ENCODE measurements around the gene CDC27. TPM values are rescaled to one million over a fixed set of nuclear protein-coding genes. Genes with fewer than 3 reads are reported as not detected.
A peak's percentile ranks its signal among the peaks of the same experiment; 100 is the strongest.
"Not testable (repeated sequence)": the region's sequence is repeated elsewhere in the genome, so short reads cannot be mapped to it uniquely, and the experiment has no call there.

The CDC27 gene
- total RNA-seq, 1 donor from 2014 or later = 93.2 TPM

DNA sequence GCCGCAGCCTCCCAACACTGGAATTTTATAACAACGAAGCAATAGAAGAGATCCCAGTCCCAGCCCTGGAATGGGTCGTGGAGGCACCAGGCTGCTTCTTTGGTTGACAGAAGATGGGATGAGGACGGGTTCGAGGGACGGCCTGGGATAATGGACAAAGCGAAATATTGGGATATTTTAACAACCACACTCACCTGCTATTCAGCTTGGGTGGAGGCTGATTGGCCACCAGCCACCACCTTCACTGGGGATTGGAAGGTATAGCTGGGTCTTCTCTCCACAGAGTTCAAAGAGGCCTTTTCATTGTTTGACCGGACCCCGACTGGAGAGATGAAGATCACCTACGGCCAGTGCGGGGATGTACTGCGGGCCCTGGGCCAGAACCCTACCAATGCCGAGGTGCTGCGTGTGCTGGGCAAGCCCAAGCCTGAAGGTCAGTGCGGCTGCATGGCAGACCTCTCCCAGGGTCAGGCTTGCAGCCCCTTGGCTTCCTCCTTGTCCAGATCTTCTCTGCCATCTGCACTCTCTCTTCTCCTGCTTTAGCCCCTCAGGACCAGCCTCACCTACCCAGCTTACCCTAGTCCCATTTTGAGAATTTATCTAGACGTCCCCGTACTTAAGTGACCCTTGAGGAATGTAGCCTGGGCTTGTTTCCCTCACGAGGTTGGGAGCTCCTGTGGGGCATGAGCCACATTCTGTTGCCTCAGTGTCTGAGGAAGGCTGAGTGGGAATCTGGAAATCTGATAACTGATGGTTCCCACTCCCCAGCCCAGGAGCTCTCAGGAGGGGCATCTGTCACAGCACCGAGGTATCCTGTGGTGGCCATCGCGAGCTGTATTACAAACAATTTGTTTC is 30.8 kb upstream of the CDC27 start:
- DNase-seq (ENCODE audit: low read depth) = no peak

DNA sequence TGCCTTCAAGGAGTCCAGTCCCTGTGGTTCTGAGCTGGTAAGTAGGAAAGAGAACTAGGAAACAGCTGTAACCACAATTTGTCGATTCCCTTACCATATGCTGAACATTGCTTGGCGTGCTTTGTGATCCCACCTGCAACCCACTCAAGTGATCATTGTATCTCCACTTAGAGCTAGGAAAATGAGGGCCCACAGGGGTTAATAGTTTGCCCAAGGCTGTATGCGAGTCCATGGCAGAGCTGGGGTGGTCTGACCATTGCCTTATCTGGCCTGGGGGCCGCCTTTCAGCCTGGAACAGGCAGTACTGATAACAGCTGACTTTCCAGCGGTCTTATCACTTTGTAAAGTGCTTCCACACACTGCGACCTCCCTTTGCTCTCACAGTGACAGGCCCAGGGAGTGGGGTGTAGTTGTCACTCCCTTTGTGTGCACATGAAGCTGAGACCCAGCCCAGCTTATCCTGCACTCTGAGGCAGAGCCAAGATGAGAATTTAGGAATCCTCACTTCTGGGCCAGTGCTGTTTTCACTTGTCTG is 29.9 kb upstream of the CDC27 start:
- peak; percentile 35 for DNase-seq (ENCODE audit: low read depth)

- not testable (repeated sequence) for DNase-seq (ENCODE audit: low read depth)
These were observed 28.2 kb upstream of the CDC27 start for GRCh38 chr17:47217279-47217678.

GRCh38 chr17:47216821-47217220 is 27.7 kb upstream of the CDC27 start:
- not testable (repeated sequence) for DNase-seq (ENCODE audit: low read depth)

GRCh38 chr17:47214931-47215330 is 25.8 kb upstream of the CDC27 start:
- DNase-seq (ENCODE audit: low read depth) = no peak

DNA sequence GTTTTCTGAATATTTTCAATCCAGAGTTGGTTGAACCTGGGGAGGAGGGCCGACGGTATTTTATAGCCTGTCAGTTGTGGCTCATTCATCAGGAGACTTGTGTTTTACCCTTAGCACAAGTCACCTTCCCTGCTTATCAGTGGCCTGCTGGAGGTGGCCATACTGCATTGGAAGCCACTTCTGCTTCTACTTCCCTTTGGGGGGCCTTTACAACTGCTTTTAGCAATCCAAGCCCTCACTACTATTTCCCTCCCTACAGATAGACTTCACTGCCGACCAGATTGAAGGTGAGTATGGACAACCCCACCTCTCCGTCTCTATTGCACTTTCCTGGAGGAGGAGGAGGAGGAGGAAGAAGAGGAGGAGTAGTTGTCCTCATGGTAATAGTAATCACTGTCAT is 24.4 kb upstream of the CDC27 start:
- DNase-seq (ENCODE audit: low read depth) = no peak

- no peak for DNase-seq (ENCODE audit: low read depth)
These were observed 23.4 kb upstream of the CDC27 start for GRCh38 chr17:47212458-47212857.

DNA sequence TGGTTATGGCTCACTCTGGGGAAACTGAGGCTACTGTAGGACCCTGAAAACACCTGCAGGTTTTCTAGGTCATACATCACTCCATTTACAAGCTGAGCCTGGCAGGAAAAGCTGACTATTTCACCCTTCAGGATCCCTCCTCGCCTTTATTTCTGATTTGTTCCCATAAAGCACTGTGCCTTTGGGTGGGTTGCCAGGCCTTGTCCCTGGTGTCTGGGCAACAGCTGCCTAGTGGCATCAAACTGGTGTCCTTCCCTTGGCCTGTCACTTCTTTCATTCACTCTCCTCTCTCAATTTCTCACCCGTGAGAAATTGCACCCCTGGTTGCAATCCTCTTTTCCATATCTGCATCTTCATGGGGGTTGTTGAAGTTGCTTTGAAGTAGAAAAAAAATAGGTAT is 21.7 kb upstream of the CDC27 start:
- DNase-seq (ENCODE audit: low read depth) = peak; percentile 61

DNA sequence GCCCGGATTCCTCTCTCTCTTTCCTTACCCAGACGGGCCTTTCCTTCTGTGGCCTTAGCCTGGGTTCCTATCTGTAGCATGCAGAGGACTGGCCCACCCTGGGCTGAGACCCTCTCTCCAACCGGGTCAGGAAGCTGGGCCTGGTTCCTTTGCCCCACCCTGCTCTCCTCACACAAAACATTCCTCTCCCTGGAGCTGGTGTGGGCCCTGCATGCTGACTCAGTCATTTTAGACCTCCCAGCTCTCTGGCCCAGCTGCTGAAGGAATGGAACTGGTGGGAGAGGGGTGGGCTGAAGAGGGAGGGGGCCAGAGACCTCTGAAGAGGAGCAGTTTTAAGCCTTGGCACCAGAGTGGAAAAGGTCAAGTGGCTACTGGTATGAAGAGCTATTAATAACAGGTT is 21.0 kb upstream of the CDC27 start:
- DNase-seq (ENCODE audit: low read depth) = peak; percentile 84

GRCh38 chr17:47209499-47209898 is 20.4 kb upstream of the CDC27 start:
- DNase-seq (ENCODE audit: low read depth) = peak; percentile 25

GRCh38 chr17:47208744-47209488 is 19.8 kb upstream of the CDC27 start, which contains the start of gene MYL4:
Gene MYL4 (plus strand): TSS chr17:47209348. CDS start chr17:47209423, 75 bp downstream.
- DNase-seq (ENCODE audit: low read depth) = peak; percentile 98

DNA sequence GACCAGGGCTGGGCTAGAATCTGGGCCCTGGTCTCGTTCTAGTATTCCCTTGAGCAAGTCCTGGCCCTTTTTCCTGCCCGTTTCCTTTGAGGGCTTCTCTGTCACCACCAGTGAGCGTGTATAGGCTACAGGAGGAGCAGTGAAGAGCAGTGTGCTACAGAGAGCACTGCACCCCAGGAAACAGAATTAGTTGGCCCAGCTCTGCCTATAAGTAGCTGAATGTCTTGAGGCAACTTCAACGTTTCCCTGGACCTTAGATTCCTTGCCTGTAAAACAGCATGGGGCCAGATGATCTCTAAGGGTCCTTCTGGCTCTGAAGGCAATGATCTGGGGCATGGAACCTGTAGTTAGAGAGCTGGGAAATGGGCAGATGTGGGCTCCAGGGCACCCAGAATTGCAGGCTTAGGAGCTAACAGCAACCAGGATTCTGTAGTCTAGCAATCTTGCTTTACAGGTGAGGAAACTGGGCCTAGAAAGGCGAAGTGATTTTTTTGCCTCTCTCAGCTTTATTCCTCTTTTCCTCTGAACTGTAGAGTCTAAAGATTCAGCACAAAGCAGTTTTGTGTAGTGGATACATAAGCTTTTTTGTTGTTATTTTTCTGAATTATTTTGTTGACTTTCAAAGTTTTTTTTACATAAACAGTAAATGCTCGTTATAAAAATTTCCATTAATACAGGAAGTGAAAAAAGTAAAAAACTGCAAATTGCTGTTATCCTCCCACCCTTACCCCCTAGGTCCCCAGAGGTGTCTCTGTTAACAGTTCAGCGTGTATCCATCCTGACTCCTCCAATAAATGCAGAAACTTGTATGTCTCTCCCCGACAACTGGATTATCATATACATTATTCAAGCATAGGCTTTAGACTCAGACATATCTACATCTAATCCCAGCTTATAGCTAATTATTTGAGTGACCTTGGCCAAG is 18.3 kb upstream of the CDC27 start:
- no peak for DNase-seq (ENCODE audit: low read depth)

DNA sequence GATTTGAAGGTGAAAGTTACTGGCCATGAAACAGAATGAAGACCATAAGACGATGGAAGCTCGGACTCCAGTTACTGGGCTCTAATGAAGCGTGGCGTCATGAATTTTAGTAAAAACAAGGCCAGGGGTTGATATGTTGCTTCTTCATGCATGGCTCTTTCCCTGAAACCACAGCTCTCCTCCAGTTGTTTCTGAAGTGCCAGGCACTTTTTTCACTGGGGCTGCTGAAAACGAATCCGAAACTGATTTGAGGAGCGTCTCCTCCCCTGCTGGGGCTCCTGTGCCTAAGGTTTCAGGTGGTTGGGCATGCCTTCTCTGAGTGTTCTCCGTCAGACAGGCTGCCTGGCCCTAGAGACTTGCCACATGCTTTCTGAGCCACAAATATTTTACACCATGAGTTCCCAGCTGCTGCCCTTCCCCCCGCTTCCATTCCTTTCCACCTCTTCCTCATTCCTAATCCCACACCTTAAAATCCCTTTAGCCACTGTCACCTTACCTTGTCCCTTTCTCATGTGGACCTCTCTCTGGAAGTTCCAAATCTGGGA is 16.4 kb upstream of the CDC27 start:
- peak; percentile 96 for DNase-seq (ENCODE audit: low read depth)

DNA sequence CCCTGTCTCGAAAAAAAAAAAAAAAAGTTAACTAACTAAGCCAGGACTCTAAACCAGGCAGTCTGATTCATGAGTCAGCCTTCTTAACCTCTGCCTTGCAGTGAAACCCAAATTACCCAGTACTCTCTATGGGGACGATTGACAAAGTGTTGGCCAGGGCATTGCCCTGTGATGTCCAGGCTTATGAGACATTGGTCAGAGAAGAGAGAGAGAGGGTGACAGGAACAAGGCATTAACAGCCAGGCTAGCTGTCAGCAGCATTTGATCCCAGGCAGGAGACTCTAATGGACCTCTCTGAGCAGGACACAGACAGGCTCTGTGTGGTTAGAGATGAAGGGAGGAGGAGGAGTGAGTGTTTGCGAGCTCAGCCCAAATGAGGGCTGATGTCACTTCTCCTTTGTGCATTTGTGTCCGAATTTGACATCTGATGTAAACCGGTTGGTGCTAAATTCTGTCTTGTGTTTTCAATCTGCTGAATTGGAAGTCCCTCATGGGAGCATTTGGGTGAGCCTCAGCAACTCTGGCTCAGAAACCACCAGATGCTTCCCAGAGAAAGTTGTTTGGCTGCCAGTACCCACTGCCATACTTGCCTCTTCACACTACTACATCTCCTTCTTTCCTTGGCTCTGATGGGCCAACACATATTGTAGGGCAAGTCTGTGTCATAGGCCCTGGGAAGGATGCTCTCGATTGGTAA is 15.8 kb upstream of the CDC27 start:
- DNase-seq (ENCODE audit: low read depth) = peak; percentile 97

DNA sequence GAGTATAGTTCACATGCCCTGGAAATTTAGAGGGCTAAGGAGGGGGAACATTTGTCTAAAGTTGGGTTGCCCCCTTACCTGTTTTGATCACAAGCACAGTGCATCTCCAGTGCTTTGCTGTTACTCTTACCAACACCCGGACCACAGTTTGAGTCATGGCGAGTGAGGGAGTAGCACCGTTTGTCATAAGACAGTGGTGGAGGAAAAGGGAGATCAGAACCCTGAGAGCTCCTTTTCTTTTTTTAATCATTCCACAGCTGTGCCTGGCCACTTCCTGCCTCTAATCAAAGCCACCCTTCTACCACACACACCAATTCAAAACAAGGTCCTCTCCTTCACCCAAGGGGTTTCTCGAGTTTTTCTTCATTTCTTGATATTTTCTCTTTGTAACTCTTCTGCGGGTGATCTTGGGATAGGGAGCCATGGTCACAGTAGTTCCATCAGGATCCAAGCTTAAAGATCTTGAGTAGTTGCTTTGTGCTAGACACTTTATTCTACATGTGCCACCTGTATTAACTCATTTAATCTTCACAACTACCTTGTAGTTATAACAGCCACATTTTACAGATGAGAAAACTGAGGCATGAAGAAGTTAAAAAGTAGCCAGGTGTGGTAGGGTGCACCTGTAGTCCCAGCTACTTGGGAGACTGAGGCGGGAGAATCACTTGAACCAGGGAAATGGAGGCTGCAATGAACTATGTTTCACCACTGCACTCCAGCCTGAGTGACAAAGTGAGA is 15.1 kb upstream of the CDC27 start:
- DNase-seq (ENCODE audit: low read depth) = peak; percentile 87

DNA sequence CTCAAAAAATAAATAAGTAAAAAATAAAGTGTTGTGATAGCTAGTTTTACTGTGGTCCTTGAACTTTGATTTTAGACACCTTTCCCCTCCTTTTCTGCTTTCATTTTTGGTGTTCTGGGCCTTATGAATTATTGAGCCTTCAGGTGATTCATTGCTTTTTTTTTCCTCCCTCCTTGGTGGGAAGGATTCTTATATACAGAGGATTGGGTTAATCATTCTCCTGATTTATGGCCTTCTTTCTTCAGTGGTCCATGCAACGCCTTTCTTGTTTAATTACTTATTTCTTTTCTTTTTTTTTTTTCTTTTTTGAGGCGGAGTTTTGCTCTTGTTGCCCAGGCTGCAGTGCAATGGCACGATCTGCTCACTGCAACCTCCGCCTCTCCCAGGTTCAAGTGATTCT is 12.1 kb upstream of the CDC27 start:
- DNase-seq (ENCODE audit: low read depth) = no peak

DNA sequence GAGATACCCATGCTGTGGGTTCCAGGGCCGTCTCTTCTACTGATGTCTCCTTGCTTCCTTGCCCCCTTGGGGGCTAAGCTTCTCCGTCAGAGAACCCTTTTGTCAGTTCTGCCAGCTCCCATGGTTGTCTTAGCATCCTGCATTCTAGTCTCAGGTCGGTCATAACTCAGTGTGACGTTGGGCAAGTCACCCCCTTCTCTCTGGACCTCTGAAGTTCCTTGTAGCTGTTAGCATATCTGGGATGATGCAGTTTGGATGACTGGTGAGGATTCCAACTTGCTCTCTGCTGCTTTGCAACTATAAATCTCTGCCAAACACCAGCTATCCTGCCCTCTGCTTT is 11.2 kb upstream of the CDC27 start:
- DNase-seq (ENCODE audit: low read depth) = no peak

DNA sequence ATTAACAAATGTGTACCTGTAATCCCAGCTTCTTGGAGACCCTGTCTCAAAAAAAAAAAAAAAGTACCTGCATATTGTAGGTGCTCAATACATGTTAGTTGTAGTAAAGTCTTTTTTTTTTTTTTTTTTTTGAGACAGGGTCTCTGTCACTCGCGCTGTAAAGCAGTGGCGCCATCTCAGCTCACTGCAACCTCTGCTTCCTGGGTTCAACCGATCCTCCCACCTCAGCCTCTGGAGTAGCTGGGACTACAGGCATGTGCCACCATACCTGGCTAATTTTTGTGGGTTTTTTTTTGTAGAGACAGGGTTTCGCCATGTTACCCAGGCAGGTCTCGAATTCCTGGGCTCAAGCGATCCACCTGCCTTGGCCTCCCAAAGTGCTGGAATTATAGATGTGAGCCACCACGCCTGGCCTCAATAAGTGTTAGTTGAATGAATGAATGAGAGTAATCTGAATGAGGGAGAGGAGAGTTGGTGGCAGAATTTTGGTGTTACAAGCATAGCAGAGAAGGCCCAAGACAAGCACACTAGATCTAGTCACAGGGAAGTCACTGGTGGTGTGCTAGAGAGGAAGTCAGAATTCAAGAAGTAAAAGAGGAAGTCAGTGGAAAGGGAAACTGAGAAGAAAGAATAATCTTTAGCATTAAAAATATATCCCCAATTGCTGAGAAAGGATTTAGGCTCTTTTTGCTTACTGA is 10.7 kb upstream of the CDC27 start:
- no peak for DNase-seq (ENCODE audit: low read depth)

DNA sequence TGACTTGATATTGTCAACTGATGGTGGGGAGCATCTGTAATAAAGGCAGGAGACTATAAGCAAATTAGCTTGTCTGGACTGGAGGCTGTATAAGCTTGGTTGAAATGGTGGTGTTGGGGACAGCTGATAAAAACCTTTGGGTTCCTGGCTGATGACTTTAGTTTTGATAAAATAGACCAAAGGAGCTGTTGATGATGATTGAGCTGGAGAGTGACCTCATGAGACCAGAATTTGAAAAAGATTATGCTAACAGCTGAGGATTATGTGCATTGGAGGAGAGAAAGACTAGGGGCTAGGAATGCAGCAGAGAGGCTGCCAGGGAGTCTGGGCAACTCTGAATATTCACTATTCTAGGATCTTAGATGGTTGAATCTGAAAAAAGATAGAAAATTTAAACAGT is 8.7 kb upstream of the CDC27 start:
- DNase-seq (ENCODE audit: low read depth) = peak; percentile 95
